Neural crest cell (in vitro differentiated cells): ENCODE results near the gene GNAS-AS1. TPM values are rescaled to one million over a fixed set of nuclear protein-coding genes. Genes with fewer than 3 reads are reported as not detected.
A peak's percentile ranks its signal among the peaks of the same experiment; 100 is the strongest.

Experiments
- DNase-seq: peaks from one replicate; pipeline ENCODE4 v3.0.0; 2021; ENCODE audit warnings: low read depth, mixed read lengths, low spot score
- H3K27ac Mint-ChIP-seq: one replicate; pipeline ENCODE4 v1.8.0; 2021; ENCODE audit warnings: mild to moderate bottlenecking, mixed read lengths; ENCODE audit not compliant: unreplicated experiment
- H3K27me3 Mint-ChIP-seq: 2 replicates; pipeline ENCODE4 v1.8.0; 2021; ENCODE audit warnings: low read depth, mild to moderate bottlenecking, mixed read lengths
- H3K36me3 Mint-ChIP-seq: 2 replicates; pipeline ENCODE4 v1.8.0; 2021; ENCODE audit warnings: low read depth, mild to moderate bottlenecking, mixed read lengths
- H3K4me1 Mint-ChIP-seq: 2 replicates; pipeline ENCODE4 v1.8.0; 2021; ENCODE audit warnings: mixed read lengths
- H3K4me3 Mint-ChIP-seq: one replicate; pipeline ENCODE4 v1.8.0; 2021; ENCODE audit warnings: mild to moderate bottlenecking, mixed read lengths
- H3K9me3 Mint-ChIP-seq: 2 replicates; pipeline ENCODE4 v1.8.0; 2021; ENCODE audit warnings: mixed read lengths
- CTCF ChIP-seq: fragments of 200-600 bp; sonication (generic); conservative IDR thresholded peaks from 2 replicates; pipeline ENCODE4 v1.5.0; 2021; ENCODE audit warnings: antibody characterized with exemption, mild to moderate bottlenecking
- total RNA-seq: library from RNA; stranded (reverse); gene quantifications from 2 replicates; pipeline ENCODE4 v1.2.1, GENCODE V29; 2021

Gene GNAS-AS1
- total RNA-seq, 1 donor from 2014 or later: 3.8 TPM

- Mint-ChIP-seq H3K27me3 (peaks cover 12% of the 10 kb centered on the region), H3K4me1 (peaks cover 3% of the 10 kb centered on the region), H3K27ac (peak overlapping the region; percentile 27), H3K36me3 (no peaks in the 10 kb centered on the region), H3K9me3 (no peaks in the 10 kb centered on the region), H3K4me3 (no peak overlapping the region)
- no peak for DNase-seq
- TF ChIP-seq CTCF: no peak
Measured at GRCh38 chr20:58795181-58795922, 55.4 kb downstream of the GNAS-AS1 start.

GRCh38 chr20:58794510-58795180, 56.1 kb downstream of the GNAS-AS1 start:
- no peak overlapping the region for H3K4me3 Mint-ChIP-seq
- DNase-seq: no peak
- TF ChIP-seq CTCF: no peak
- no peaks in the 10 kb centered on the region for H3K9me3 Mint-ChIP-seq
- H3K27ac Mint-ChIP-seq: peak overlapping the region; percentile 35
- H3K4me1 Mint-ChIP-seq: no peaks in the 10 kb centered on the region
- no peaks in the 10 kb centered on the region for H3K36me3 Mint-ChIP-seq
- H3K27me3 Mint-ChIP-seq: peaks cover 12% of the 10 kb centered on the region

GRCh38 chr20:58793512-58794420, 56.9 kb downstream of the GNAS-AS1 start:
- no peak for DNase-seq
- no peaks in the 10 kb centered on the region for H3K4me1 Mint-ChIP-seq
- H3K4me3 Mint-ChIP-seq: no peak overlapping the region
- no peak for TF ChIP-seq CTCF
- peaks cover 16% of the 10 kb centered on the region for H3K27me3 Mint-ChIP-seq
- no peaks in the 10 kb centered on the region for H3K9me3 Mint-ChIP-seq
- H3K27ac Mint-ChIP-seq: peak overlapping the region; percentile 35
- no peaks in the 10 kb centered on the region for H3K36me3 Mint-ChIP-seq

- Mint-ChIP-seq H3K36me3 (no peaks in the 10 kb centered on the region), H3K27me3 (peaks cover 16% of the 10 kb centered on the region), H3K4me3 (no peak overlapping the region), H3K9me3 (no peaks in the 10 kb centered on the region), H3K27ac (no peak overlapping the region), H3K4me1 (no peaks in the 10 kb centered on the region)
- no peak for TF ChIP-seq CTCF
- DNase-seq: no peak
Measured at GRCh38 chr20:58792426-58792825, 58.3 kb downstream of the GNAS-AS1 start.

- Mint-ChIP-seq H3K9me3 (no peaks in the 10 kb centered on the region), H3K4me1 (no peaks in the 10 kb centered on the region), H3K27me3 (peaks cover 16% of the 10 kb centered on the region), H3K4me3 (no peak overlapping the region), H3K27ac (no peak overlapping the region), H3K36me3 (no peaks in the 10 kb centered on the region)
- no peak for DNase-seq
- TF ChIP-seq CTCF: no peak
Measured at GRCh38 chr20:58791286-58791685, 59.4 kb downstream of the GNAS-AS1 start.
